HG03097 (cell line): ENCODE measurements around the gene CLEC19A.
"Not testable (repeated sequence)": the region's sequence is repeated elsewhere in the genome, so short reads cannot be mapped to it uniquely, and the experiment has no call there.

ENCODE experiments used
- ATAC-seq: cut with Tn5 transposase; IDR thresholded peaks from one replicate; pipeline ENCODE4 v1.9.1; 2021; ENCODE audit not compliant: unreplicated experiment, low FRiP score

CLEC19A gene

DNA sequence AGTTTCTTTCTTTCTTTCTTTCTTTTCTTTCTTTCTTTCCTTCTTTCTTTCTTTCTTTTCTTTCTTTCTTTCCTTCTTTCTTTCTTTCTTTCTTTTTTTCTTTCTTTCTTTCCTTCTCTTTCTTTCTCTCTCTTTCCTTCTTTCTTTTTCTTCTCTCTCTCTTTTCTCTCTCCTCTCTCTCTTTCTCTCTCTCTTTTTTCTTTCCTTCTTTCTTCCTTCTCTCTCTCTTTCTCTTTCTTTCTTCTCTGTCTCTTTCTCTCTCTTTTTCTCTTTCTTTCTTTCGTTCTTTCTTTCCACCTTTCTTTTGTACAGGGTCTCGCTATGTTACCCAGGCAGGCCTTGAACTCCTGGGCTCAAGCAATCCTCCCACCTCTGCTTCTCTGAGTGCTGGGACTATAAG, 35.7 kb downstream of the CLEC19A start:
- not testable (repeated sequence) for ATAC-seq

DNA sequence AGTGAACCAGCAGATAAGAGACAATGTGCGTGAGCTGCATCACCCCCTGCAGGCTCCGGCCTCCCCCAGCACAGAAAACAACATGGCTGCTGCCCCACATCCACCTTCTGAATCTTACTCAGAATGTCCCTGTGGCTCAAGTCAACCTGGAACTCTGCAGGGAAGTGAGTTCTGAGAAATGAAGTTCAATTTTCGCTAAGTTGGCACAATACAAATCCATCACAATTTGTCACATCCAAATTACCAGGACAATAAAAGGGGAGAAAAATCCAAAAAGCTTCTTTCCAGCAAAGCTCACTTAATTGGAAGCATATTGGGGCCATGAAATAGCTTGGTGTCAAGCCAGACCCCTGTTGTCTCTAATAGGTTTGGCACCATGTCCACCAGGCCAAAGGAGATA, 38.1 kb downstream of the CLEC19A start:
- no peak for ATAC-seq

DNA sequence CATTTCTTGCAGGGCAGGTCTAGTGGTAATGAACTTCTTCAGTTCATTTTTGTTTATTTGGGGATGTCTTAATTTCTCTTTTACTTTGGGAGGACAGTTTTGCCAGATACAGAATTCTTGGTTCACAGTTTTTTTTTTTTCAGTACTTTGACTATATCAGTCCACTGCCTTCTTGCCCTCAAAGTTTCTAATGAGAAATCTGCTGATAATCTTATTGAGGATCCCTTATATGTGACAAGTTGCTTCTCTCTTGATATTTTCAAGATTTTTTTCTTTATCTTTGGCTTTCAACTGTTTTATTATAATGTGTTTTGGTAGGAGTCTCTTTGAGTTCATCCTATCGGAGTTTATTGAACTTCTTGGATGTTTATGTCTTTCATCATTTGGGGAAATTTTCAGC, 42.8 kb downstream of the CLEC19A start:
- ATAC-seq, result no peak

DNA sequence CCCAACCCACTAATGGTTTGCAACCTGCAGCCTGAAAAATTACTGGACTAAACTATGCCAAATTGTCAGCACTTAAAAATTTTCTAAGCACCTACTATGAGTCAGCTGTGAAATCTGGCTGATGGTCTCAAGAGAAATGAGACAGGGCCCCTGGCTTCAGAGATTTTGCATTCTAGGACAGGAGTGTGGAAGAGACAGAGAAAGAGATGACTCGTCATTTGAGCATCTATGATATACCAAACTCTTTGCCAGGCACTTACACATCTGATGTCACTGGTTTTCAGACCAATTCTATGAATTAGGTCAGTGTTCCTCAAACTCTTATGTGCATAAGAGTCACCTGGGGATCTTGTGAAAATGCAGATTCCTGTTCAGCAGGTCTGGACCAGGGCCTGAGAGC, 44.4 kb downstream of the CLEC19A start:
- ATAC-seq, result no peak

DNA sequence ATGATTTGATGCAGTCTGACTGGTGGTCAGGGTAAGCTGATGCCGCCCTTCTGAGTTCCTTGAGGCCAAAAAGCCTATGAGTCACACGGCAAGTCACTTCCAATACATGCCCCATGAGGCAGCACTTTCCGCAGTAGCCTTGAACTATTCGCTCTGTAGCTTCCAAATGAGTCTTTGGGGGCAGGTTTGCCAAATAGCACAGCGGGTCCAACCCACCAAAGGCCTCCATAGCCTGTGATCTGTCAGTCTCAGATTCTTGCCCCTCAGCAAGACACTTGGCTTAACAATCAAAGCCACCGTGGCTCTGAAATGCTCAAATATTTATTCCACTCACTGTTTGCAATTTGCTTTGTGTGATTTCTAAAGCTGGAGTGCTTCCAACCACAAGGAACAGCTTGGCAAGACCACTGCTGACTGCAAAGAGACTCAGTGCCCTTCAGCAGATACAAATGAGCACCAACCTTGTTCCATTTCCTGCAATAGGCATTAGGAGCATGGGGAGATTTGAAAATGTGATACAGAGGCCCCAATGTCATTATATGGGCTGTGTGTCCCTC, 45.4 kb downstream of the CLEC19A start:
- ATAC-seq, result no peak

DNA sequence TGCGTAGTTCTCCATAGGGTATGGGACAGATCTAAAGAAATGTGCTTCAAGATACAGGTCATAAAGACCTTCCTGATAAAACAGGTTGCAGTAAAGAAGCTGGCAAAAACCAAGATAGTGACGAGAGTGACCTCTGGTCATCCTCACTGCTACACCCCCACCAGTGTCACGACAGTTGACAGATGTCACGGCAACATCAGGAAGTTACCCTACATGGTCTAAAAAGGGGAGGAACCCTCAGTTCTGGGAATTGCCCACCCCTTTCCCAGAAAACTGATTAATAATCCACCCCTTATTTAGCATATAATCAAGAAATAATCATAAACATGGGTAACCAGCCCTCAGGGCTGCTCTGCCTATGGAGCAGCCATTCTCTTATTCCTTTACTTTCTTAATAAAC, 46.3 kb downstream of the CLEC19A start:
- no peak for ATAC-seq

DNA sequence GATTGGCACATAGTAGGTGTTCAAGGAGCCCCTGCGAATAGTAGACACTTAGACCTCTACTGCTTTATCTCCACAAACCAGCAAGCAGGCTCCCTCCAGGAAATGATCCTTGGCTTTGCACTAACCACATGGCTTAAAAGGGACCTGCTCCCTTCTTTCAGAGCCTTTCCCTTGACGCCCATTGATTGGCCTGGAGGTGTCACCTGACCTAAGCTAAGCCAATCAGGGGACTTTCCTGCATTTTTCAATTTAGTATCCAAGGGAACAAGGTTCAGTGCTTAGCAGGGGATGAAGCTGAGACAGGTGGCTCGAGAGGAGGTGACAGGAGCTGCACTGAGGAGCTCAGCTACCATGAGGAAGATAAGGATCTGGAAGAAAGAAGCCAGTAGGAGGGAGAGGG, 52.8 kb downstream of the CLEC19A start:
- ATAC-seq, result no peak

DNA sequence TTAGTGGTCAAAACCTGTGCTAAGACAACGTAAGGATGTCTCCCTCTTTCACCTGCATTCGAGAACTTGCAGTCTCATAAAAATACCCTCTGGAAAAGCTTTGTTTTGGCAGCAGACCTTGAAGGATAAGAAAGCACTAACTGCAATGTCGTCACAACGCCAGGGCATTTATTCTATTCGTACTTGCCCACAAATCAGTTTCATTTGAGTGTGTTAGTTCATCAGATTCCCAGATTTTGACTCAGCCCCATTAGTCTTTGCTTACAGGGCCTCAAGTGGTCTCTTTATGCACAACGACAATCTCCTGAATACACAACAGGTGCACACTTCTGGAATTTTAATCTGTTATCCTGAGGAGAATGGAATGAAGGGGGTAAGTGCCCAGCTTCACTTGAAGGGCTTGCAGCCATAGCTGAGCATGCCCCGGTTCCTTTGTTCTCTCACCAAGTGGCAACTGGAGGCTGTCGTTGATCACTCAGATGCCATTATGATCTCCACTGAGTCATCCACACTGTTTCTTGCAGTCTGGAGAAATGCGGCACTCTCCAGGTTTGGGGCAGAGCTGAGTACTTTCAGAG, 58.8 kb downstream of the CLEC19A start:
- no peak for ATAC-seq

DNA sequence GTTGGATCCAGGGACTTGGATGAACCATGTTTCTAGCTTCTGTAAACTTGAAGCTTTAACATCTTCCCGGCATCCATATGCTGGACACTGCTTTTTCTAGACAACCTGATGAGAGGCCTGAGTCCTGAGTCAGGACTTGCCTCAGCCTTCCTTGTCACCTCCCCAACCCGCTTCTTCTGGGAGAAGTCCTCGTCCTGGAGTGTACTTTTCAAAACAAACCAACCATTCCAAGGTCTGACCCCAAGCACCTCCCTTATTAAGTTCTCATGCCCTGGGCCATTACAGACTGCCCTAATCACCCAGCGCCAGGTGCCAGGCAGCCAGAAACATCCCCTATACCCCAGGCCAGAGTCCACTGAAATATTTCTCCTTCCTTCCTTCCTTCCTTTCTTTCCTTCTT, 59.4 kb downstream of the CLEC19A start:
- no peak for ATAC-seq

DNA sequence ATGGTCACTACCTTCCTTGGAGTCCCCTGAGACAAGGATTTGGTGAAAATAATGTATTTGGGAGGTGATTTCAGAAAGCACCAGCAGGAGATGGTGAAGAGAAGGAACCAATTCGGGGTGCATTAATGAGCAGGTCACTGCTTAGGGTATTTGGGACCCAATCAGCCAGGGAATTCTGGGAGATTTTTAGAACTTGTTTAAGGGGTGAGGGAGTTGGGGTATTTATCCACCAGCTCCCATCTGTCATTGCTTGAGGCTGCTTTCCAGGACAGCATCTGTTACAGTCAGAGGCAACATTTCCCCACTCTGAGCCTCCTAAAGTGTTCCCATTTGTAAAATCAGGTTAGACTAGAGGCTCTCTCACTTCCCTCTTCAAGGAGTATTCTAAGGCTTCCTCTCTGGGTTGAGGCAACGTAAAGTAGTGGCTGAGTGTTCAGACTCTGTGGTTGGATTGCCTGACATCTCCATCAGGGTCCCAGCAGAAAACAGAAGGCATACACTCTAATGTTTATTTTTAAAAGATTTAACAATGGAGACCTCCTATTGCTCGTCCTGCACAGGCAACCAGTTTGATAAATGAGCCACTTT, 60.9 kb downstream of the CLEC19A start:
- ATAC-seq, result no peak

DNA sequence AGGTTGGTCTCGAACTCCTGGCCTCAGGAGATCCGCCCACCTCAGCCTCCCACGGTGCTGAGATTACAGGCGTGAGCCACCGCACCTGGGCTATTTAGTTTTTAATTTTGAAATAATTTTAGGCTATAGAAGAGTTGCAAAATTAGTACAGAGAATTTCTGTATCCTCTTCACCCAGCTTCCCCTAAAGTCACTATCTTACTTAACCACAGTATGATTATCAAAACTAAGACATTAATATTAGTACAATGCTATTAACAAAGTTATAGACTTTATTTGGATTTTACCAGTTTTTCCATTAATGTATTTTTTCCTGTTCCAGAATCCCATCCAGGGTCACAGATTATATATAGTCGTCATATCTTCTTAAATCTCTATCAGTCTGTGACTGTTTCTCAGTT, 62.6 kb downstream of the CLEC19A start:
- ATAC-seq, result no peak

DNA sequence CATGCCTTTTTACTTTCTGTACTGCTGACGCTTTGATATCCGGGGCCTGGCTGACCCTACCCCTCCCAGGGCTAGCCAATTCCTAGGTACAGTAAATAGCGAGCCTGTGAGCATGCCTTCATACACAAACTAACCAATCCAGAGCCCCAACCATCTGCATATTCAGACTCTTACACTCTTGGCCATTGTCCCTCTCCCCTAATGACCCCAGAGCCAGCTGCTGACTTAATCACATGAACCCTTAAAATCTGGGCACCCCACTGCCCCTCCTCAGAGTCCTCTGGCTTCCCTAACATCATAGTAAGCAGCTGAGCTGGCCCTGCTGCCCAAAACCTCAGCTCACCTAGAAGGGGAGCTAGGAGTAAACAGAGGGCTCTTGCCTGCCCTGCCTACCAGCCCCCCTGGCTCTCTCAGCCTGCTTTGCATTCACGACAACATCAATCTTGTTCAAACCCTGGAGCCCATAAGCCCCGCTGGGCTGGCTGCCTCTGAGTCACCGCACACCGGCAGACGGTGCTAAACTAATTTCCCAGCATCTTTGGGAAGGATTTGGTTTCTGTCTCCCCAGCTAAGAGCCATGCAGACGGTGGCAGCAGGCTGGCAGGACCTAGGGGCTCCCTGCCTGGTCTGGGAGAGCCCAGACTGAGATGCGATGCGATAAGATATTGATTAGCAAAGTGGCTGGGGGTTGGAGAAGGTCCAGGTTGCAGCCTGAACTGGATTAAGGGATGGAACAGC, 63.2 kb downstream of the CLEC19A start:
- ATAC-seq, result no peak

DNA sequence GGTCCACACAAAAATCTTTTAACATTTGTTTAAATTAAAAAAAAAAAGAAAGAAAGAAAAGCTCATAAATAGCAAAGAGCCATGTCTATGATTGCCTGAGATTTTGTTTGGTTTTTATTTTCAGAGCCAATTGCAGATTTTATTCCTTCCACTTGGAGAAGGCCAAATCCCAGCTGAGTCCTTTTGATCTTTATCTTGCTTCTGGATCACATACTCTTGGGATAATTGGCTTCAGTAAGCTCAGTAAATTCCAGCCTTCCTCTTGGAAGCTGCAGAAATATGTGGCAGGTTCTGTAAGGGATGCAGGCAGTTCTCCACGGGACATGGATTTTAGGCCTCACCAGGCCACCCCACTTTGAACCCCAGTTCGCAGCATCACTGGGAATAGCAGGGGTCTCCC, 68.8 kb downstream of the CLEC19A start:
- no peak for ATAC-seq

DNA sequence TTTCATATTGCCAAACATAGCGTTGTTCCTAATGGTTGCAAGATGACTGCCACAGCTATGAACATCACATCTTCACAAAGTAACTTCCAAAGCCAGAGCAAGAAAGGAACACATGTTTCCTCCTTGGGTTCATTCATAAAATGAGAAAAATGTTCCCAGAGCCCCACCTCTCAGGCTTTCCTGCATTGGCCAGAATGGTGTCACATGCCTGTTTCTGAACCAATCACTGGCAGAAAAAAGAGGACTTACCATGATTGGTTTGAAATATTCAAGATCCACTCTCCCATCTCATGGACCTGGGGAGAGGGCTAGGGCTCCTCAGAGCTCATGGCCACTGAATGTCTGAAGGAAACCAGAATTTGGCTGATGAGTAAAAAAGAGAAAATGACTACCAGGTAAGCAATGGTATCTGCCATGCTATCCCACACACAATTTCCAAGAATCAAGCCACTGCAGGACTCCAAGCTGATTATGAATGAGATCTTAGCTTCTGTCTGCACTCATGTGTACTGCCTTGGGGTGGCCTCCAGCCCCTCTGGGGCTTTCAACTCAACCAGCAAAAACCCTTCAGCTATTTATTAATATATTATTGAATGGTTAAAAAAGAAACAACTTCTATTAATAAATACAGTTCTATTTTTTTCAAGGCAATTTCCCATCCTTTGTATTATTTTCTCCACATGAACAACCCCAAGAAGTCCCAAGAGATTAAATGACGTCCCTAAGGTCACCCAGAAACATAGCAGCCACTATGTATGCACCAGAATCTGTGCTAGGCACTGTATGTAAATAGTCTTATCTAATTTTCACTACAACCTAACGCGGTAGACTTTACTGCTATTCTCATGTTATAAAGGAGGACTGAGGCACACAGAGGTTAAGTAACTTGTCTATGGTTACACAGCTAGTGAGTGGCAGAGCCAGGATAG, 70.8 kb downstream of the CLEC19A start:
- no peak for ATAC-seq

DNA sequence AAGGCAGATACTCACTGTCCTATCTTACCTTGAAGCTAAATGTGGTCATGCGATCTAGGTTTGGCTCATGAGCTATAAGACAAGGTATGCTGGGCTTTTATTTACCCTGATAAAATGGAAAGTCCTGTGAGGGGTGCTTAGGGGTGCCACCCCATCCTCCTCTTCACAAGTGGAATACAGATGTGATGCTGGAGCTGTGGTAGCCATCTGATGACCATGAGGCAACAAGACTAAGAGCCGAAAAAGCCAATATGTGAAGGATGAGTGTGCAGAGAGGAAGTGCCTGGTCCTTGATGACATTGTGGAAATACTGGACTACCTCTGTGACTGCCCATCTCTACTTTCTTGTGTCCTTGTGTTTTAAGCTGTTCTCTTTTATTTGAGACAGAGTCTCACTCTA, 74.0 kb downstream of the CLEC19A start:
- no peak for ATAC-seq
